ENCODE measurements around the gene RABGGTA.

GRCh38 chr14:24298892-24299254 is 27.5 kb upstream of the RABGGTA start:
- TF ChIP-seq POLR2AphosphoS5 (IDR thresholded peaks at IDR 0.05; ENCODE audit: low read depth, low read length), result no peak
- no peak for TF ChIP-seq POLR2A (IDR thresholded peaks at IDR 0.05; ENCODE audit: low read depth, low read length)
- TF ChIP-seq TAF1 (IDR thresholded peaks at IDR 0.05; ENCODE audit: low read depth, low read length), result no peak
